GM19238 (cell line): Measurements from ENCODE around the gene MYOG.

Source experiments
- DNase-seq: peaks from one replicate; pipeline ENCODE4 v3.0.0; 2011; ENCODE audit warnings: low spot score; ENCODE audit not compliant: insufficient read length

MYOG gene

GRCh38 chr1:203085528-203086406 lies at the start of gene MYOG:
Gene MYOG, minus strand, starts transcription at chr1:203086012. Its CDS starts 51 bp downstream, at chr1:203085961.
- DNase-seq = no peak

GRCh38 chr1:203133970-203134725 lies 48.3 kb upstream of the MYOG start:
- no peak for DNase-seq

GRCh38 chr1:203131548-203132200 lies 45.9 kb upstream of the MYOG start:
- no peak for DNase-seq

GRCh38 chr1:203130358-203130985 lies 44.7 kb upstream of the MYOG start:
- no peak for DNase-seq

GRCh38 chr1:203129501-203130231 lies 43.9 kb upstream of the MYOG start:
- no peak for DNase-seq

GRCh38 chr1:203128716-203129500 lies 43.1 kb upstream of the MYOG start:
- no peak for DNase-seq

- no peak for DNase-seq
Observed at GRCh38 chr1:203128431-203128715, 42.6 kb upstream of the MYOG start.

GRCh38 chr1:203127666-203128430 lies 42.0 kb upstream of the MYOG start, which contains the start of gene ADORA1:
Gene ADORA1, plus strand, starts transcription at chr1:203127726. Its CDS starts 1,116 bp downstream, at chr1:203128842.
- no peak for DNase-seq

GRCh38 chr1:203126866-203127665 lies 41.3 kb upstream of the MYOG start:
- no peak for DNase-seq

- no peak for DNase-seq
Observed at GRCh38 chr1:203126151-203126865, 40.5 kb upstream of the MYOG start.

- DNase-seq = no peak
Observed at GRCh38 chr1:203124546-203125317, 38.9 kb upstream of the MYOG start.

- DNase-seq = no peak
Observed at GRCh38 chr1:203124011-203124410, 38.2 kb upstream of the MYOG start.

- DNase-seq = no peak
Observed at GRCh38 chr1:203122159-203122558, 36.3 kb upstream of the MYOG start.

- DNase-seq = no peak
Observed at GRCh38 chr1:203121186-203122015, 35.6 kb upstream of the MYOG start.

- DNase-seq = no peak
Observed at GRCh38 chr1:203120325-203121153, 34.7 kb upstream of the MYOG start.
